GM12801 (cell line): ENCODE data around the gene KBTBD2.

Source experiments
- CTCF ChIP-seq: IDR thresholded peaks from one replicate; pipeline ENCODE4 v1.5.1; 2011; ENCODE audit warnings: control low read depth; ENCODE audit not compliant: insufficient read length; ENCODE audit errors: extremely low read depth

KBTBD2 gene

GRCh38 chr7:32872421-32872820 lies 19.1 kb downstream of the KBTBD2 start:
- no peak for TF ChIP-seq CTCF

GRCh38 chr7:32871624-32872371 lies 19.8 kb downstream of the KBTBD2 start:
- TF ChIP-seq CTCF: no peak

- no peak for TF ChIP-seq CTCF
Observed at GRCh38 chr7:32870298-32870697, 21.3 kb downstream of the KBTBD2 start.

GRCh38 chr7:32869716-32870115 lies 21.8 kb downstream of the KBTBD2 start:
- no peak for TF ChIP-seq CTCF

GRCh38 chr7:32868116-32868515 lies 23.4 kb downstream of the KBTBD2 start:
- no peak for TF ChIP-seq CTCF

GRCh38 chr7:32865448-32866030 lies 26.0 kb downstream of the KBTBD2 start:
- TF ChIP-seq CTCF: no peak

- TF ChIP-seq CTCF: no peak
Observed at GRCh38 chr7:32860090-32860489, 31.5 kb downstream of the KBTBD2 start.
